Kidney (tissue), 14 donors: ENCODE results near the gene TCERG1L. TPM values are rescaled to one million over a fixed set of nuclear protein-coding genes. Genes with fewer than 3 reads are reported as not detected.
"Not testable (repeated sequence)": the region's sequence is repeated elsewhere in the genome, so short reads cannot be mapped to it uniquely, and the experiment has no call there.

Experiments
- DNase-seq, 5 donors: peaks; one replicate each; pipeline ENCODE4 v3.0.0-alpha.2; 2013 to 2020
- FAIRE-seq: peaks from 2 replicates; lab custom pipeline; 2012; peaks lifted over from hg19 to GRCh38; lab: Jason Lieb, UNC
- H3K27ac ChIP-seq, 2 donors: one replicate each; pipeline ENCODE4 v1.7.0; 2013; ENCODE audit warnings: low read depth in 2 of 2, low read length in 2 of 2, inconsistent platforms in 1 of 2
- H3K27me3 ChIP-seq: one replicate; pipeline ENCODE4 v1.7.1; 2013; ENCODE audit warnings: low read length, inconsistent platforms; ENCODE audit not compliant: control insufficient read depth, insufficient read depth
- H3K36me3 ChIP-seq, 3 donors: one replicate each; pipeline versions ENCODE4 v1.7.0 to v1.7.1; 2013; ENCODE audit warnings: low read length in 3 of 3, control low read depth in 1 of 3, inconsistent platforms in 1 of 3; ENCODE audit not compliant: insufficient read depth in 3 of 3, control insufficient read depth in 2 of 3
- H3K4me1 ChIP-seq, 3 donors: one replicate each; pipeline versions ENCODE4 v1.7.0 to v1.7.1; 2013; ENCODE audit warnings: low read length in 3 of 3, inconsistent platforms in 1 of 3, low read depth in 1 of 3; ENCODE audit not compliant: control insufficient read depth in 2 of 3, insufficient read depth in 2 of 3
- H3K4me3 ChIP-seq, 3 donors: one replicate each; pipeline versions ENCODE4 v1.7.0 to v1.8.1; 2013; ENCODE audit warnings: low read length in 3 of 3, control low read depth in 1 of 3, inconsistent platforms in 1 of 3
- H3K9ac ChIP-seq, 3 donors: one replicate each; pipeline versions ENCODE4 v1.7.0 to v1.7.1; 2013; ENCODE audit warnings: low read length in 3 of 3, control low read depth in 1 of 3, inconsistent platforms in 1 of 3
- H3K9me3 ChIP-seq, 3 donors: one replicate each; pipeline versions ENCODE4 v1.7.0 to v1.7.1; 2013; ENCODE audit warnings: low read length in 3 of 3, control low read depth in 1 of 3, inconsistent platforms in 1 of 3; ENCODE audit not compliant: control insufficient read depth in 2 of 3, insufficient read depth in 1 of 3
- intact Hi-C: fragments of 100-400 bp; cut with DNase I; formaldehyde crosslinking; loops from one replicate; pipeline ENCODE4 v1.11.1; 2022
- polyA plus RNA-seq: library from polyadenylated mRNA; stranded (reverse); fragments of 350-450 nt; fragmentation: Illumina TruSeq; extraction: RNeasy Lipid Tissue Mini Kit (QIAGEN cat#74804); gene quantifications from one replicate; pipeline ENCODE4 v1.2.3, GENCODE V29; 2014; ENCODE audit warnings: low read depth, low replicate concordance; ENCODE audit not compliant: insufficient read depth
- total RNA-seq: library from RNA; stranded (reverse); fragmentation: NEBNext Ultra II Directional; extraction: Animal tissue kit (Norgen Biotek cat#: 25700); gene quantifications from one replicate; pipeline ENCODE4 v1.2.1, GENCODE V29; 2021
- TF ChIP-seq, protein P1 (sequence below): IDR thresholded peaks from 3 replicates; pipeline ENCODE4 v1.5.1; 2012; ENCODE audit warnings: mild to moderate bottlenecking, moderate library complexity, borderline replicate concordance; ENCODE audit not compliant: insufficient read depth; ENCODE audit errors: extremely low read depth
- donor health status: control.
- donor health status: control.
- donor health status: control.
- donor health status: control.
- donor health status: control.
- donor health status: DM: yes; HTN: yes; CAD: no.
- donor health status: Normal renal cell carcinoma (clear cell type).

TCERG1L gene
- total and polyA plus RNA-seq, 2 donors from 2014 or later, result not detected

- H3K9ac ChIP-seq, result no peak overlapping the region
- TF ChIP-seq, protein P1, sequence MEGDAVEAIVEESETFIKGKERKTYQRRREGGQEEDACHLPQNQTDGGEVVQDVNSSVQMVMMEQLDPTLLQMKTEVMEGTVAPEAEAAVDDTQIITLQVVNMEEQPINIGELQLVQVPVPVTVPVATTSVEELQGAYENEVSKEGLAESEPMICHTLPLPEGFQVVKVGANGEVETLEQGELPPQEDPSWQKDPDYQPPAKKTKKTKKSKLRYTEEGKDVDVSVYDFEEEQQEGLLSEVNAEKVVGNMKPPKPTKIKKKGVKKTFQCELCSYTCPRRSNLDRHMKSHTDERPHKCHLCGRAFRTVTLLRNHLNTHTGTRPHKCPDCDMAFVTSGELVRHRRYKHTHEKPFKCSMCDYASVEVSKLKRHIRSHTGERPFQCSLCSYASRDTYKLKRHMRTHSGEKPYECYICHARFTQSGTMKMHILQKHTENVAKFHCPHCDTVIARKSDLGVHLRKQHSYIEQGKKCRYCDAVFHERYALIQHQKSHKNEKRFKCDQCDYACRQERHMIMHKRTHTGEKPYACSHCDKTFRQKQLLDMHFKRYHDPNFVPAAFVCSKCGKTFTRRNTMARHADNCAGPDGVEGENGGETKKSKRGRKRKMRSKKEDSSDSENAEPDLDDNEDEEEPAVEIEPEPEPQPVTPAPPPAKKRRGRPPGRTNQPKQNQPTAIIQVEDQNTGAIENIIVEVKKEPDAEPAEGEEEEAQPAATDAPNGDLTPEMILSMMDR, result no peak
- no peaks in the 10 kb centered on the region for H3K4me1 ChIP-seq
- peaks cover 0 to 3% (median 3%) of the 10 kb centered on the region in 3 donors for H3K36me3 ChIP-seq
- no peak overlapping the region for H3K4me3 ChIP-seq
- DNase-seq, result peak in 3 of 5 donors; percentile 27 to 72 (median 65)
- FAIRE-seq, result no peak
- intact Hi-C loops, result no loop called here
- H3K27me3 ChIP-seq, result peaks cover 2% of the 10 kb centered on the region
- peaks cover 0 to 7% (median 6%) of the 10 kb centered on the region in 3 donors for H3K9me3 ChIP-seq
- no peak overlapping the region for H3K27ac ChIP-seq
These were observed 133.8 kb downstream of the TCERG1L start for GRCh38 chr10:131177431-131178327.

DNA sequence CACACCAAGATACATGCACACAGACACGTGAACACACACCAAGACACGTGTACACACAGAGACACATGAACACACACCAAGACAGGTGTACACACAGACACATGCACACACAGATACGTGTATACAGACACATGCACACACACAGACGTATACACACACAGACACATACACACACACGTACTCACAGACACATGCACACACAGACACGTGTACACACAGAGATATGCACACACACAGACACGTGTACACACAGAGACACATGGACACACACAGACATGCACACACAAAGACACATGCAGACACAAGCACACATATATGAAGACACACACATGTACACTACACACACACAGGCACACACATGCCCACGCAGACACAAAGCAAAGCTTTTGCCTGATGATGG, 134.6 kb downstream of the TCERG1L start:
- no peaks in the 10 kb centered on the region for H3K4me1 ChIP-seq
- H3K27me3 ChIP-seq, result peaks cover 1% of the 10 kb centered on the region
- H3K9ac ChIP-seq, result no peak overlapping the region
- no peak overlapping the region for H3K4me3 ChIP-seq
- H3K27ac ChIP-seq, result no peak overlapping the region
- H3K9me3 ChIP-seq, result peaks cover 0 to 7% (median 6%) of the 10 kb centered on the region in 3 donors
- TF ChIP-seq, protein P1, result no peak
- H3K36me3 ChIP-seq, result peaks cover 0 to 3% (median 3%) of the 10 kb centered on the region in 3 donors
- intact Hi-C loops, result no loop called here
- DNase-seq, result no peak
- no peak for FAIRE-seq

- H3K27me3 ChIP-seq, H3K4me1 ChIP-seq, intact Hi-C loops, H3K9ac ChIP-seq, DNase-seq, FAIRE-seq, H3K36me3 ChIP-seq, H3K27ac ChIP-seq, H3K9me3 ChIP-seq: not testable (repeated sequence)
- peak overlapping the region in 1 of 3 donors; percentile 45 for H3K4me3 ChIP-seq
These were observed 135.2 kb downstream of the TCERG1L start for GRCh38 chr10:131176324-131176723.

GRCh38 chr10:131175891-131176290, 135.6 kb downstream of the TCERG1L start:
- no peaks in the 10 kb centered on the region for H3K27me3 ChIP-seq
- H3K4me3 ChIP-seq, result no peak overlapping the region
- peaks cover 0 to 7% (median 6%) of the 10 kb centered on the region in 3 donors for H3K9me3 ChIP-seq
- intact Hi-C loops, result no loop called here
- TF ChIP-seq, protein P1, result no peak
- H3K36me3 ChIP-seq, result peaks cover 0 to 3% (median 3%) of the 10 kb centered on the region in 3 donors
- no peak overlapping the region for H3K27ac ChIP-seq
- DNase-seq, result no peak
- H3K4me1 ChIP-seq, result no peaks in the 10 kb centered on the region
- H3K9ac ChIP-seq, result no peak overlapping the region
- FAIRE-seq, result no peak
